NCI-H1092 treated with DMSO at 0.1 percent for 48 hours (cell line): ENCODE data around the gene FBXO41.

Experiments
- DNase-seq: peaks from one replicate; lab custom pipeline; 2025; lab: John Stamatoyannopoulos, UW

FBXO41 gene

DNA sequence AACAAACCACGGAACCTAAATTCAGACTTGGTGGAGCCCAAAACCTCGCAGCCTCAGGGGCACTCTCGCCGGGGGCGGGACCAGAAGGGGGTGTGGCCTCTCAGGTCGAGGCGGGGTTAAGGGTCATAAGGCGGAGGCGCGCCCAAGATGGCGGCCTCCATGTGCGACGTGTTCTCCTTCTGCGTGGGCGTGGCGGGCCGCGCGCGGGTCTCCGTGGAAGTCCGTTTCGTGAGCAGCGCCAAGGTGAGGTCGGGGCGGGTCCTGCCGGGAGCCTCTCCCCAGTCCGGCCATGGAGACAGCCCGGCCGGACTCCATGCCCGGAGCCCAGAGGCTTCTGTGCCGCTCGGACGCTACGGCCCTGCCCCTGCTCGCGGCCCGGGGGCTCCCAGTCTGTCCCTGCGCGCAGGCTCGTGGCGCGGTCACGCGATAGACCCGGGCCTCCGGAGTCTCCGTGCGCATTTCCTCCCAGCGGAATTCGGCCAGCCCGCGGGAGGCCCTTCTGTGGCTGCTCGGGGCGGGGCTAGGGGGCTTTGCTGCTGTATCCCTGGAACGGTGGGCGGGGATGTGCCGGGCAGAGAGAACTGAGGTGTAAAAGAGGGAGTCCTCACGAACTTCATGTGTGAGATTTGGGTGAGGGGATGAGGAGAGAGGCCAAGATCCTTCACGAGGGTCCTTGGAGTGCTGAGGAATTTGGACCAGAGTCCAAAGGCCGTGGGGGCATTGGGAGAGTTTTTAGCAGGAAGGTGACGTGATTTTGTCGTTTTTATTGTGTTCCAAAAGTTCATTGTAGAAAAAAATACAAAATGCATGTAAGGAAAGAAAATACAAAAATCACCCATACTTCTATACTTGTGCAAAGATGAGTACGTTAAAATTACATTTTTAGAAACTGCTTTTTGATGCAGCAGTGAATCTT lies 69.9 kb downstream of the FBXO41 start, which contains the start of gene SMYD5:
Gene SMYD5, plus strand, starts transcription at position 126 of the 916 bp plus-strand sequence. Its CDS starts 22 bp downstream, at position 148.
- peak; percentile 55 for DNase-seq

DNA sequence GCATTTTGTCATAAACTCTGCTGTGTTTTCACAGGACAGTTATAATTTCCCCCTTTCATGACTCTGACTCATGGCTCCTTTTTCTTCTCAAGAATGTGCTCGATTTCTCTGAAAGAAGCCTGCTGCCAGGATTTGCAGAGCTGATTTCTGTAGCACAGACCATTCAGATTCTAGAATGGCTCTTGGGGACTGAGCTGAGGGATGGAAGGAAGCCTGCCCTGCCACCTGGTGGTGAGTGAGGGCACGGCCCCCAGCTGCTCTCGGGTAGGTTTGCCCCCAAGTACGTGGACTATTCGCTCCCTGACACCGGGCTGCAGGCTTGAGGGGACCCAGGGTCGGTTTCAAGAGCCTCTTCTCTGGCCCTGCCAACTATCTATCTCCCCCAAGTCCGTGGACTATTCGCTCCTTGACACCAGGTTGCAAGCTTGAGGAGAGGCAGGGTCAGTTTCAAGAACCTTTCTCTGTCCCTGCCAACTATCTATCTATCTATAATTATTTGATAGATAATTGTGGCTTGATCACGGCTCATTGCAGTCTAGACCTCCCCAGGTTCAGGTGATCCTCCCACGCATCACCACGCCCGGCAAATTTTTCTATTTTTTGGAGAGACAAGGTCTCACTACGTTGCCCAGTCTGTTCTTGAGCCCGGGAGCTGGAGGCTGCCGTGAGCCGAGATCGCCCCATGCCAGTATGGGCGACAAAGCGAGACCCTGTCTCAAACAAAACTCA lies 71.7 kb downstream of the FBXO41 start:
- DNase-seq, result peak; percentile 33

DNA sequence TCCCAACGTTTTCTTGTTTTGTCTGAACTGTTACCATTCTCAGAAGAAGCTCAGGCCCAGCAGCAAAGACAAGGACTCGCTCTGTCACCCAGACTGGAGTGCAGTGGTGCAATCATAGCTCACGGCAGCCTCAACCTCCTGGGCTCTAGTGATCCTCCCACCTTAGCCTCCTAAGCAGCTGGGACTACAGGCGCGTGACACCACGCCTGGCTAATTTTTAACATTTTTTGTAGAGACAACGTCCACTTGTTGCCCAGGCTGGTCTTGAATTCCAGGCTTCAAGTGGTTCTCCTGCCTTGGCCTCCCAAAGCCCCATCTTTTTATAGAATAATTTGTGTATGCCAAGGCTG lies 72.2 kb downstream of the FBXO41 start:
- DNase-seq, result no peak

DNA sequence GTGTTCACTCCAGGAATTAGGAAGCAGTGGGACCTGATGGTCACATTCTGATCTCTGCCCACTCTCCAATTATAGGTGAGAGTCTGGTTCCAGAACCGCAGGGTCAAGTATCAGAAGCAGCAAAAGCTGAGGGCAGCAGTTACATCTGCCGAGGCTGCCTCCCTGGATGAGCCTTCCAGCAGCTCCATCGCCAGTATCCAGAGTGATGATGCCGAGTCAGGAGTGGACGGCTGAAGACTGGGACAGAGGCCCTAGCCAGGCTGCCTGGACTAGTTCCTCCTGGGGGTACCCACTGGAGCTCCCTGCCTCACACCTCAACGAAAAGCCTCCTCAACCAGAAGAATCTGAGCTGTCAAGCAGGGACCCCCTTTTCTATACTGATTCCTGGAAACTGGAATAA lies 73.6 kb downstream of the FBXO41 start:
- DNase-seq, result no peak

DNA sequence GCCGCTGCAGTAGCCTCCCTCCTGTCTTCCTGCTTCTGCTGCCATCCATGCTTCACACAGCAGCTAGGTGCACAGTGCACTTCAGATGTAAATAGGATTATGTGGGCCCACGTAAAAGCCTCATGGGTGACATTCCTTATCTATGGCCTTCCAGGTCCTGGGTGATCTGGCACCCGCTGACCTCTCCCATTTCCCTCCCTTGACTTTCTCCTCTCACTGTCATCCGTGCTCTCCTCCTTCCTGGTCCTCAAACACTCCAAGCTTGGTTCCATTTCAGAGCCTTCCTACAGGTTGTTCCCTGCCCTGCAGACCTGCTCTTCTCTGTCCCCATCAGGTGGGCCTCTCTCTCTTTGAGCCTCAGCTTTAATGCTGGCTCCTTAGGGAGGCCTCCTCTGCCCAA lies 74.3 kb downstream of the FBXO41 start:
- DNase-seq, result no peak

DNA sequence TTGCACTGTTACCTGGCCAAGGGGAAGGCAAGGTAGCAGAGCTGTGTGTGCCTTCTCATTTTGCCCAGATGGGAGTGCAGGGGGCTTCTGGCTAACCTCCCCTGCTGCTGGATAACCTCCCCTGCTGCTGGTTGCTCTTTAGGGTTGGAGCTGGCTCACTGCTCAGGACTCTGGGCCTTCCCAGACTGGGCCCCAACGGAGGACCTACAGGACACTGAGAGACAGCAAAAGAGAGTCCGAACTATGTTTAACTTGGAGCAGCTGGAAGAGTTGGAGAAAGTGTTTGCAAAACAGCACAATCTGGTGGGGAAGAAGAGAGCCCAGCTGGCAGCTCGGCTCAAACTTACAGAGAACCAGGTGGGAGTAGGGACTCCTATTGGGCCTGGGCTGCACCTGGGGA lies 76.0 kb downstream of the FBXO41 start:
- DNase-seq, result no peak

DNA sequence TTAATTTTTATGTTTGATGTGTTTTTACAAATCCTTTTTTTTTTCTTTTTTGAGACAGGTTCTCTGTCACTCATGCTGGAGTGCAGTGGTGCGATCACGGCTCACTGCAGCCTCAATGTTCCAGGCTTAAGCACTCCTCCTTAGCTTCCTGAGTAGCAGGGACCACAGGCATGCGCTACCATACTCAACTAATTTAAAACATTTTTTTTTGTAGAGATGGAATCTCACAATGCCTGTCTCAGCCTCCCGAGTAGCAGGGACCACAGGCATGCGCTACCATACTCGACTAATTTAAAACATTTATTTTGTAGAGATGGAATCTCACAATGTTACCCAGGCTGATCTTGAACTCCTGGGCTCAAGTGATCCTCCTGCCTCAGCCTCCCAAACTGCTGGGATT lies 78.7 kb downstream of the FBXO41 start:
- no peak for DNase-seq
